Kidney (tissue), 14 donors: ENCODE data around the gene GRHL1. TPM values are rescaled to one million over a fixed set of nuclear protein-coding genes. Genes with fewer than 3 reads are reported as not detected.

Experiments
- DNase-seq, 5 donors: peaks; one replicate each; pipeline ENCODE4 v3.0.0-alpha.2; 2013 to 2020
- FAIRE-seq: peaks from 2 replicates; lab custom pipeline; 2012; peaks lifted over from hg19 to GRCh38; lab: Jason Lieb, UNC
- H3K27ac ChIP-seq, 2 donors: one replicate each; pipeline ENCODE4 v1.7.0; 2013; ENCODE audit warnings: low read depth in 2 of 2, low read length in 2 of 2, inconsistent platforms in 1 of 2
- H3K27me3 ChIP-seq: one replicate; pipeline ENCODE4 v1.7.1; 2013; ENCODE audit warnings: low read length, inconsistent platforms; ENCODE audit not compliant: control insufficient read depth, insufficient read depth
- H3K36me3 ChIP-seq, 3 donors: one replicate each; pipeline versions ENCODE4 v1.7.0 to v1.7.1; 2013; ENCODE audit warnings: low read length in 3 of 3, control low read depth in 1 of 3, inconsistent platforms in 1 of 3; ENCODE audit not compliant: insufficient read depth in 3 of 3, control insufficient read depth in 2 of 3
- H3K4me1 ChIP-seq, 3 donors: one replicate each; pipeline versions ENCODE4 v1.7.0 to v1.7.1; 2013; ENCODE audit warnings: low read length in 3 of 3, inconsistent platforms in 1 of 3, low read depth in 1 of 3; ENCODE audit not compliant: control insufficient read depth in 2 of 3, insufficient read depth in 2 of 3
- H3K4me3 ChIP-seq, 3 donors: one replicate each; pipeline versions ENCODE4 v1.7.0 to v1.8.1; 2013; ENCODE audit warnings: low read length in 3 of 3, control low read depth in 1 of 3, inconsistent platforms in 1 of 3
- H3K9ac ChIP-seq, 3 donors: one replicate each; pipeline versions ENCODE4 v1.7.0 to v1.7.1; 2013; ENCODE audit warnings: low read length in 3 of 3, control low read depth in 1 of 3, inconsistent platforms in 1 of 3
- H3K9me3 ChIP-seq, 3 donors: one replicate each; pipeline versions ENCODE4 v1.7.0 to v1.7.1; 2013; ENCODE audit warnings: low read length in 3 of 3, control low read depth in 1 of 3, inconsistent platforms in 1 of 3; ENCODE audit not compliant: control insufficient read depth in 2 of 3, insufficient read depth in 1 of 3
- intact Hi-C: fragments of 100-400 bp; cut with DNase I; formaldehyde crosslinking; loops from one replicate; pipeline ENCODE4 v1.11.1; 2022
- polyA plus RNA-seq: library from polyadenylated mRNA; stranded (reverse); fragments of 350-450 nt; fragmentation: Illumina TruSeq; extraction: RNeasy Lipid Tissue Mini Kit (QIAGEN cat#74804); gene quantifications from one replicate; pipeline ENCODE4 v1.2.3, GENCODE V29; 2014; ENCODE audit warnings: low read depth, low replicate concordance; ENCODE audit not compliant: insufficient read depth
- total RNA-seq: library from RNA; stranded (reverse); fragmentation: NEBNext Ultra II Directional; extraction: Animal tissue kit (Norgen Biotek cat#: 25700); gene quantifications from one replicate; pipeline ENCODE4 v1.2.1, GENCODE V29; 2021
- TF ChIP-seq, protein P1 (sequence below): IDR thresholded peaks from 3 replicates; pipeline ENCODE4 v1.5.1; 2012; ENCODE audit warnings: mild to moderate bottlenecking, moderate library complexity, borderline replicate concordance; ENCODE audit not compliant: insufficient read depth; ENCODE audit errors: extremely low read depth
- donor health status: control.
- donor health status: control.
- donor health status: control.
- donor health status: control.
- donor health status: control.
- donor health status: DM: yes; HTN: yes; CAD: no.
- donor health status: Normal renal cell carcinoma (clear cell type).

GRHL1 gene
- total and polyA plus RNA-seq, 2 donors from 2014 or later = 2.3 to 6.0 TPM

DNA sequence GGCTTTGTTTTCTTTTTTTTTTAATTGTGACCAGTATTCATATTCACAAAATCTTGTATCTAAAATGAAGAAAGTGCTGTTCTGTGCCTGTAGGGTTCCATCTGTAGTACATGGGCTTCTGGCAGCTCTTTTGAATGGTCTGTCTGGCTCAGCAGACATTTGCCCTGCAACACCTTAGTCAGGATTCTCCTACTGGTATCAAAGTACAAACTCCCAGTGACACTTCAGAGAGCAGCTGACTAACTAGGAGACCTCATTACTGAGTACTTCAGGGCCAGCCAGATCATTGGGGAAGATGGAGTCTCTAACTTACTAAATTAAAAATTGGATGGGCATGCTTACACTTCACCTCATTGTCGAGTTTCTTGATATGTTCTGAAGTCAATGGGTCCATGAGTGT lies 39.7 kb downstream of the GRHL1 start:
- TF ChIP-seq, protein P1, sequence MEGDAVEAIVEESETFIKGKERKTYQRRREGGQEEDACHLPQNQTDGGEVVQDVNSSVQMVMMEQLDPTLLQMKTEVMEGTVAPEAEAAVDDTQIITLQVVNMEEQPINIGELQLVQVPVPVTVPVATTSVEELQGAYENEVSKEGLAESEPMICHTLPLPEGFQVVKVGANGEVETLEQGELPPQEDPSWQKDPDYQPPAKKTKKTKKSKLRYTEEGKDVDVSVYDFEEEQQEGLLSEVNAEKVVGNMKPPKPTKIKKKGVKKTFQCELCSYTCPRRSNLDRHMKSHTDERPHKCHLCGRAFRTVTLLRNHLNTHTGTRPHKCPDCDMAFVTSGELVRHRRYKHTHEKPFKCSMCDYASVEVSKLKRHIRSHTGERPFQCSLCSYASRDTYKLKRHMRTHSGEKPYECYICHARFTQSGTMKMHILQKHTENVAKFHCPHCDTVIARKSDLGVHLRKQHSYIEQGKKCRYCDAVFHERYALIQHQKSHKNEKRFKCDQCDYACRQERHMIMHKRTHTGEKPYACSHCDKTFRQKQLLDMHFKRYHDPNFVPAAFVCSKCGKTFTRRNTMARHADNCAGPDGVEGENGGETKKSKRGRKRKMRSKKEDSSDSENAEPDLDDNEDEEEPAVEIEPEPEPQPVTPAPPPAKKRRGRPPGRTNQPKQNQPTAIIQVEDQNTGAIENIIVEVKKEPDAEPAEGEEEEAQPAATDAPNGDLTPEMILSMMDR = no peak

DNA sequence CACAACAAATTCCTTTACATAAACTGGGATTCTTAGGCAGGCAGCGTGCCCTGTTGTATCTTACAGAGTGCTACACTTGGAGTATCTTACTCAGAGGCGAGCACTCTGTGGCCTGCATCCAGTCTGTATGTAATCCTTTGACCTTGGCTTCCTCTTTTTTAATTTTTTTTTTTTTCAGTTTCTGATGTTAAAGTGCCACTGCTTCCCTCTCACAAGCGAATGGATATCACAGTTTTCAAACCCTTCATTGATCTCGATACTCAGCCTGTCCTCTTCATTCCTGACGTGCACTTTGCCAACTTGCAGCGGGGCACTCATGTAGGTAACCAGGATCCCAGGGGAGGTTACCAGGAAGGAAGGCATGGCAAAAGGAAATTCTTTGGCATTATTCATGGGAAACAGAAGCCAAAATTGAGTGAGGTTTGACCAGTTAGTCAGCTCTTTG lies 40.4 kb downstream of the GRHL1 start:
- Histone ChIP-seq H3K9ac (no peak overlapping the region), H3K27ac (peak overlapping the region in 1 of 2 donors; percentile 15)
- FAIRE-seq = no peak

More for the DNA sequence above, 39.7 kb downstream of the GRHL1 start:
- Histone ChIP-seq H3K4me1 (peaks cover 3 to 16% (median 5%) of the 10 kb centered on the region in 3 donors), H3K27me3 (no peaks in the 10 kb centered on the region), H3K27ac (no peak overlapping the region), H3K9ac (no peak overlapping the region), H3K4me3 (no peak overlapping the region), H3K9me3 (no peaks in the 10 kb centered on the region), H3K36me3 (peaks cover 0 to 2% (median 0%) of the 10 kb centered on the region in 3 donors)
- intact Hi-C loops = no loop called here
- FAIRE-seq (no peak), DNase-seq (peak in 1 of 5 donors; percentile 37)

DNA sequence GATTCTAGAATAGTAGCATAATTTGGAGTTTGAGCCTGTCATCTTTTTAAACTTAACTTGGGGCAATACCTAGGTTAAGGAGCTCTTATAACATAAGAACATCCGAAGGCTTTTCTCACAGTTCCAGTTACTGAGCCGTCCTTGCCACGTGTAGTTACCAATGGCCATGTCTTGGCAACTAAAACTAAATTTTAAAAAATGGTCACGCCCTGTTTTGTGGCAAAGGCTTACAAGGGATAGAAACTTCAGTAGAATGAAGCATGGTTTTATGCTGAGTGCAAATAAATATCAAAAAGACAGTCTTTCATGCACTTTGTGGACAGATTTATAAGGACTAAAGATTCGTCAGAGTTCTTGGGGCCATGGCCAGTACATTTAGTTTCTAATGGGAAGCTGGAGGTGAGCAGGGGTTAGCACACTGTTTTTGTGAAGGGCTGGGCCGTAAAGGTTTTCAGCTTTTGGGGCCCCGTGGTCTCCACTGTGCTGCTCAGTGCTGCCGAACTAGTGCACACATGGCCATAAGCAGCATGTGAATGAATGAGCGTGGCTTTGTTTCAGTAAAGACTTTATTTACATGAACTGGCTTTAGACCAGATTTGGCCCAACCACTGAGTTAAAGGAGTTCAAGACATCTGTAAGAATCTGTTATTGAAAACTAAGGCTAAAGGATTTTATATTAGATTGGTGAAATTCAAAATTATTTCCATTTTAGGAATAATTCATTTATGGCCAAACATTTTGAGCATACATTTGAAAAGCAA lies 41.1 kb downstream of the GRHL1 start:
- Histone ChIP-seq H3K4me3 (no peak overlapping the region), H3K9ac (no peak overlapping the region), H3K27ac (peak overlapping the region in 1 of 2 donors; percentile 15), H3K9me3 (no peaks in the 10 kb centered on the region), H3K36me3 (peaks cover 0 to 4% (median 0%) of the 10 kb centered on the region in 3 donors), H3K27me3 (no peaks in the 10 kb centered on the region), H3K4me1 (peaks cover 3 to 16% (median 5%) of the 10 kb centered on the region in 3 donors)
- TF ChIP-seq, protein P1 = no peak
- FAIRE-seq (no peak), DNase-seq (peak in 1 of 5 donors; percentile 4)
- intact Hi-C loops = no loop called here

More for the DNA sequence above, 40.4 kb downstream of the GRHL1 start:
- peak in 1 of 5 donors; percentile 27 for DNase-seq
- Histone ChIP-seq H3K4me1 (peaks cover 3 to 16% (median 5%) of the 10 kb centered on the region in 3 donors), H3K4me3 (no peak overlapping the region), H3K27me3 (no peaks in the 10 kb centered on the region), H3K9me3 (no peaks in the 10 kb centered on the region), H3K36me3 (peaks cover 0 to 4% (median 0%) of the 10 kb centered on the region in 3 donors)
- intact Hi-C loops = no loop called here
- TF ChIP-seq, protein P1 = no peak
